Liver (tissue), 3 donors: ENCODE data around the gene CGB2.
"Not testable (repeated sequence)": the region's sequence is repeated elsewhere in the genome, so short reads cannot be mapped to it uniquely, and the experiment has no call there.

Source experiments
- JUND ChIP-seq, 2 donors: IDR thresholded peaks; 2 replicates each; pipeline ENCODE4 v1.6.1; 2016; ENCODE audit warnings: antibody characterized with exemption in 2 of 2
- RAD21 ChIP-seq, 2 donors: IDR thresholded peaks; 2 replicates each; pipeline ENCODE4 v1.6.1; 2016; ENCODE audit warnings: antibody characterized with exemption in 2 of 2, mild to moderate bottlenecking in 2 of 2
- REST ChIP-seq: IDR thresholded peaks from 2 replicates; pipeline ENCODE4 v1.6.1; 2016; ENCODE audit warnings: antibody characterized with exemption, mild to moderate bottlenecking
- SP1 ChIP-seq: IDR thresholded peaks from 2 replicates; pipeline ENCODE4 v1.6.1; 2018; ENCODE audit warnings: antibody characterized with exemption, mild to moderate bottlenecking
- YY1 ChIP-seq: IDR thresholded peaks from 2 replicates; pipeline ENCODE4 v1.6.1; 2016; ENCODE audit warnings: antibody characterized with exemption, mild to moderate bottlenecking
- TF ChIP-seq, protein P1 (sequence below): IDR thresholded peaks from 2 replicates; pipeline ENCODE4 v1.6.1; 2016; ENCODE audit warnings: antibody characterized with exemption
- TF ChIP-seq, protein P2 (sequence below): fragments of 150-350 bp; IDR thresholded peaks from 2 replicates; pipeline ENCODE4 v1.5.1; 2017; ENCODE audit warnings: improper control_type of control experiment, low read depth, low read length; ENCODE audit not compliant: missing input control
- donor health status: healthy.
- donor health status: healthy.

- TF ChIP-seq, protein P1, sequence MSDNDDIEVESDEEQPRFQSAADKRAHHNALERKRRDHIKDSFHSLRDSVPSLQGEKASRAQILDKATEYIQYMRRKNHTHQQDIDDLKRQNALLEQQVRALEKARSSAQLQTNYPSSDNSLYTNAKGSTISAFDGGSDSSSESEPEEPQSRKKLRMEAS, result not testable (repeated sequence)
- TF ChIP-seq, protein P2, sequence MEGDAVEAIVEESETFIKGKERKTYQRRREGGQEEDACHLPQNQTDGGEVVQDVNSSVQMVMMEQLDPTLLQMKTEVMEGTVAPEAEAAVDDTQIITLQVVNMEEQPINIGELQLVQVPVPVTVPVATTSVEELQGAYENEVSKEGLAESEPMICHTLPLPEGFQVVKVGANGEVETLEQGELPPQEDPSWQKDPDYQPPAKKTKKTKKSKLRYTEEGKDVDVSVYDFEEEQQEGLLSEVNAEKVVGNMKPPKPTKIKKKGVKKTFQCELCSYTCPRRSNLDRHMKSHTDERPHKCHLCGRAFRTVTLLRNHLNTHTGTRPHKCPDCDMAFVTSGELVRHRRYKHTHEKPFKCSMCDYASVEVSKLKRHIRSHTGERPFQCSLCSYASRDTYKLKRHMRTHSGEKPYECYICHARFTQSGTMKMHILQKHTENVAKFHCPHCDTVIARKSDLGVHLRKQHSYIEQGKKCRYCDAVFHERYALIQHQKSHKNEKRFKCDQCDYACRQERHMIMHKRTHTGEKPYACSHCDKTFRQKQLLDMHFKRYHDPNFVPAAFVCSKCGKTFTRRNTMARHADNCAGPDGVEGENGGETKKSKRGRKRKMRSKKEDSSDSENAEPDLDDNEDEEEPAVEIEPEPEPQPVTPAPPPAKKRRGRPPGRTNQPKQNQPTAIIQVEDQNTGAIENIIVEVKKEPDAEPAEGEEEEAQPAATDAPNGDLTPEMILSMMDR, result not testable (repeated sequence)
- TF ChIP-seq RAD21 (IDR thresholded peaks at IDR 0.05); YY1; REST; SP1; JUND (IDR thresholded peaks at IDR 0.05): not testable (repeated sequence)
Observed at GRCh38 chr19:49018388-49019241, 13.1 kb upstream of the CGB2 start.
